HG02970 (cell line): ENCODE results near the gene RNF215.
"Not testable (repeated sequence)": the region's sequence is repeated elsewhere in the genome, so short reads cannot be mapped to it uniquely, and the experiment has no call there.

Source experiments
- ATAC-seq: cut with Tn5 transposase; IDR thresholded peaks from one replicate; pipeline ENCODE4 v1.9.1; 2021; ENCODE audit warnings: mild to moderate bottlenecking, moderate library complexity, moderate number of reproducible peaks; ENCODE audit not compliant: unreplicated experiment, low FRiP score

Gene RNF215

GRCh38 chr22:30421695-30422480, 34.7 kb upstream of the RNF215 start:
- no peak for ATAC-seq

- no peak for ATAC-seq
Observed at GRCh38 chr22:30420347-30421125, 33.3 kb upstream of the RNF215 start.

- ATAC-seq = no peak
Observed at GRCh38 chr22:30416837-30417236, 29.6 kb upstream of the RNF215 start.

GRCh38 chr22:30416403-30416802, 29.2 kb upstream of the RNF215 start:
- ATAC-seq = no peak

- ATAC-seq = no peak
Observed at GRCh38 chr22:30414525-30415047, 27.4 kb upstream of the RNF215 start.

- no peak for ATAC-seq
Observed at GRCh38 chr22:30413745-30414524, 26.7 kb upstream of the RNF215 start.

- ATAC-seq = no peak
Observed at GRCh38 chr22:30413001-30413400, 25.8 kb upstream of the RNF215 start.

GRCh38 chr22:30411780-30412179, 24.6 kb upstream of the RNF215 start:
- ATAC-seq = no peak

GRCh38 chr22:30408388-30409102, 21.3 kb upstream of the RNF215 start:
- no peak for ATAC-seq

GRCh38 chr22:30406400-30406799, 19.2 kb upstream of the RNF215 start:
- ATAC-seq = no peak

- ATAC-seq = no peak
Observed at GRCh38 chr22:30405731-30406130, 18.5 kb upstream of the RNF215 start.

- no peak for ATAC-seq
Observed at GRCh38 chr22:30404307-30404706, 17.1 kb upstream of the RNF215 start.

- ATAC-seq = not testable (repeated sequence)
Observed at GRCh38 chr22:30402766-30403104, 15.5 kb upstream of the RNF215 start.

- no peak for ATAC-seq
Observed at GRCh38 chr22:30402028-30402765, 15.0 kb upstream of the RNF215 start.

- ATAC-seq = not testable (repeated sequence)
Observed at GRCh38 chr22:30401024-30401423, 13.8 kb upstream of the RNF215 start.

GRCh38 chr22:30400159-30400558, 12.9 kb upstream of the RNF215 start:
- no peak for ATAC-seq

GRCh38 chr22:30399718-30400117, 12.5 kb upstream of the RNF215 start:
- ATAC-seq = no peak

GRCh38 chr22:30398685-30399680, 11.8 kb upstream of the RNF215 start:
- ATAC-seq = no peak
